ENCODE data around the gene MRPS18B.

DNA sequence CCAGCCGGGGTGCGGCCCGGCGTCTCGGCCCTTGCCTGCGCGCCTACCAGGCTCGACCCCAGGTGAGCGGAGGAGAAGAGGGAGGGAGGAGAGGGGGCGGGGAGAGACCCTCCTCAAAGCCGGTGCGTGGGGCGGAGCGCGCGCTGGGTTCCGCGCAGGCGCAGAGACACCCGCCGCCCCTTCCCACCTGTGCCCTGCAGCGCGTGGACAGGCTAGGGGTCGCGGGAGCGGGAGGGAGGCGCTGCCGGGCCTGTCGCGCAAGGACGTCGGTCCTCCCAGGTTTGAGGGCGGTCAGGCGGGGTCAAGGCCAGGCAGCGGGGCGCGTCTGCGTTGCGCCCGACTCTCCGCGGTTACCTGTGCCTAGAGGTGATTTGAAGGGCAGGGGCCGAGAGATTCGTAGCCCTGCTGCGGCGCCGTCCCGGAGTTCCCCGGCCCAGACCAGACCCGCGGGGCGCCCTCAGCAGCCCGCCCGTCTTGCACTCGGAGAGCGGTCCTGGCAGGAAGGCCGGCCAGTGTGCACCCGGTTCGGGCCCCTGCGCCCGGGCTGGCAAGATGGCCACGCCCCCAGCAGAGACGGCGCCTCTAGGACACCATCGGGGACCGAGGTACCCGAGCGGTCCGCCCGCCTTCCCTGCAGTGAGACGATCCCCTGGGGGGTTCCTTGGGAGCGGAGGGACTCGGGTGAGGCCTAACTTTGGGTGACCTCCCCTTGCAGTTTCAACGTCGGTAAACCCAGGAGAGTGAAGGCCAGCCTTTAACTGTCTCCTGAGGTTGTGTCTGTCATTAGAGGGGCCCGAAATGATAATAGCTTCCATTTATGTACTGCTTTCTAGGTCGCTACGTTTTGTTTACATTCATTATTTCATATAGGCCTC lies 29.8 kb downstream of the MRPS18B start:
- TF ChIP-seq POLR2A (IDR thresholded peaks at IDR 0.05; ENCODE audit: extremely low read depth, insufficient read length): peak; percentile 70
- TF ChIP-seq, protein P1, sequence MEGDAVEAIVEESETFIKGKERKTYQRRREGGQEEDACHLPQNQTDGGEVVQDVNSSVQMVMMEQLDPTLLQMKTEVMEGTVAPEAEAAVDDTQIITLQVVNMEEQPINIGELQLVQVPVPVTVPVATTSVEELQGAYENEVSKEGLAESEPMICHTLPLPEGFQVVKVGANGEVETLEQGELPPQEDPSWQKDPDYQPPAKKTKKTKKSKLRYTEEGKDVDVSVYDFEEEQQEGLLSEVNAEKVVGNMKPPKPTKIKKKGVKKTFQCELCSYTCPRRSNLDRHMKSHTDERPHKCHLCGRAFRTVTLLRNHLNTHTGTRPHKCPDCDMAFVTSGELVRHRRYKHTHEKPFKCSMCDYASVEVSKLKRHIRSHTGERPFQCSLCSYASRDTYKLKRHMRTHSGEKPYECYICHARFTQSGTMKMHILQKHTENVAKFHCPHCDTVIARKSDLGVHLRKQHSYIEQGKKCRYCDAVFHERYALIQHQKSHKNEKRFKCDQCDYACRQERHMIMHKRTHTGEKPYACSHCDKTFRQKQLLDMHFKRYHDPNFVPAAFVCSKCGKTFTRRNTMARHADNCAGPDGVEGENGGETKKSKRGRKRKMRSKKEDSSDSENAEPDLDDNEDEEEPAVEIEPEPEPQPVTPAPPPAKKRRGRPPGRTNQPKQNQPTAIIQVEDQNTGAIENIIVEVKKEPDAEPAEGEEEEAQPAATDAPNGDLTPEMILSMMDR (IDR thresholded peaks at IDR 0.05; ENCODE audit: low read depth, low read length): no peak
- TF ChIP-seq, protein P2, sequence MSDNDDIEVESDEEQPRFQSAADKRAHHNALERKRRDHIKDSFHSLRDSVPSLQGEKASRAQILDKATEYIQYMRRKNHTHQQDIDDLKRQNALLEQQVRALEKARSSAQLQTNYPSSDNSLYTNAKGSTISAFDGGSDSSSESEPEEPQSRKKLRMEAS (IDR thresholded peaks at IDR 0.05; ENCODE audit: low read depth, low read length): peak; percentile 38; the same call in 1 of the 2 replicates
- TF ChIP-seq MYC (IDR thresholded peaks at IDR 0.05; ENCODE audit: low read depth, low read length): peak; percentile 34
